ENCODE results near the gene METTL6. TPM values are rescaled to one million over a fixed set of nuclear protein-coding genes. Genes with fewer than 3 reads are reported as not detected.

Gene METTL6
- total RNA-seq, 1 donor from 2014 or later, result 16.0 TPM

GRCh38 chr3:15360788-15361493 is 66.4 kb downstream of the METTL6 start:
- H3K4me1 Mint-ChIP-seq (ENCODE audit: unreplicated experiment), result peaks cover 9% of the 10 kb centered on the region
- no peak overlapping the region for H3K27ac Mint-ChIP-seq (ENCODE audit: unreplicated experiment)
- DNase-seq (ENCODE audit: low spot score), result no peak
- H3K9me3 Mint-ChIP-seq (ENCODE audit: unreplicated experiment), result no peaks in the 10 kb centered on the region
- peaks cover 4% of the 10 kb centered on the region for H3K27me3 Mint-ChIP-seq (ENCODE audit: unreplicated experiment)
- H3K36me3 Mint-ChIP-seq (ENCODE audit: low read depth, unreplicated experiment), result no peaks in the 10 kb centered on the region
- no peak overlapping the region for H3K4me3 Mint-ChIP-seq (ENCODE audit: unreplicated experiment)
- TF ChIP-seq, protein P1, sequence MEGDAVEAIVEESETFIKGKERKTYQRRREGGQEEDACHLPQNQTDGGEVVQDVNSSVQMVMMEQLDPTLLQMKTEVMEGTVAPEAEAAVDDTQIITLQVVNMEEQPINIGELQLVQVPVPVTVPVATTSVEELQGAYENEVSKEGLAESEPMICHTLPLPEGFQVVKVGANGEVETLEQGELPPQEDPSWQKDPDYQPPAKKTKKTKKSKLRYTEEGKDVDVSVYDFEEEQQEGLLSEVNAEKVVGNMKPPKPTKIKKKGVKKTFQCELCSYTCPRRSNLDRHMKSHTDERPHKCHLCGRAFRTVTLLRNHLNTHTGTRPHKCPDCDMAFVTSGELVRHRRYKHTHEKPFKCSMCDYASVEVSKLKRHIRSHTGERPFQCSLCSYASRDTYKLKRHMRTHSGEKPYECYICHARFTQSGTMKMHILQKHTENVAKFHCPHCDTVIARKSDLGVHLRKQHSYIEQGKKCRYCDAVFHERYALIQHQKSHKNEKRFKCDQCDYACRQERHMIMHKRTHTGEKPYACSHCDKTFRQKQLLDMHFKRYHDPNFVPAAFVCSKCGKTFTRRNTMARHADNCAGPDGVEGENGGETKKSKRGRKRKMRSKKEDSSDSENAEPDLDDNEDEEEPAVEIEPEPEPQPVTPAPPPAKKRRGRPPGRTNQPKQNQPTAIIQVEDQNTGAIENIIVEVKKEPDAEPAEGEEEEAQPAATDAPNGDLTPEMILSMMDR (IDR thresholded peaks at IDR 0.05; ENCODE audit: unreplicated experiment), result no peak

Other genes with a start within 250 kb of the METTL6 start
- gene CAPN7, start 221.3 kb downstream of the METTL6 start, total RNA-seq (ENCODE audit: unreplicated experiment), result 25.9 TPM
- 41.1 TPM for gene SH3BP5, start 95.0 kb downstream of the METTL6 start, total RNA-seq (ENCODE audit: unreplicated experiment)
- 23.9 TPM for gene EAF1, start 54 bp upstream of the METTL6 start, total RNA-seq (ENCODE audit: unreplicated experiment)
- gene COLQ, start 94.2 kb upstream of the METTL6 start, total RNA-seq (ENCODE audit: unreplicated experiment), result 2.1 TPM
- 17.5 TPM for gene HACL1, start 174.0 kb upstream of the METTL6 start, total RNA-seq (ENCODE audit: unreplicated experiment)
- 13.1 TPM for gene BTD, start 174.2 kb upstream of the METTL6 start, total RNA-seq (ENCODE audit: unreplicated experiment)

Measured in endothelial cell (in vitro differentiated cells).